GM03348 (cell line): ENCODE measurements around the gene FHIT.

ENCODE experiments used
- DNase-seq: peaks from one replicate; pipeline ENCODE4 v3.0.0; 2012; ENCODE audit warnings: low spot score

The FHIT gene

DNA sequence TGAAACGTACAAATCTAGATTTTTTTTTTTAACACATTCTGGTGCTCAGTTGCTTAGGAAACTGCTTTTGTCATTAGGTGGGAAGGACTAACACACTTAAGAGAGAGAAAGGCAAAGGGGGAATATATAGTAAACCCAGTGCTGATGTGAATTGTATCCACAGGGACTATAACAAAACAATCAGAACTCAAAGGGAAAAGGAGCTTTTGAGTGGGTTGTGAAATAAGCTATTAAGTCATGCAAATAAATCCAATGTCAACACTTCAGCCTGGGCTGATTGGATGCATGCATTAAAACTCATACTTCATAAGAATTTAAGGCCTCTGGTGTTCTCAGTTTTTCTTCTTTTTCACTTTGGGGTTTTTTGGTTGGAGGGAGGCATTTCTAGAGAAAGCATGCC, 628.9 kb downstream of the FHIT start:
- no peak for DNase-seq

DNA sequence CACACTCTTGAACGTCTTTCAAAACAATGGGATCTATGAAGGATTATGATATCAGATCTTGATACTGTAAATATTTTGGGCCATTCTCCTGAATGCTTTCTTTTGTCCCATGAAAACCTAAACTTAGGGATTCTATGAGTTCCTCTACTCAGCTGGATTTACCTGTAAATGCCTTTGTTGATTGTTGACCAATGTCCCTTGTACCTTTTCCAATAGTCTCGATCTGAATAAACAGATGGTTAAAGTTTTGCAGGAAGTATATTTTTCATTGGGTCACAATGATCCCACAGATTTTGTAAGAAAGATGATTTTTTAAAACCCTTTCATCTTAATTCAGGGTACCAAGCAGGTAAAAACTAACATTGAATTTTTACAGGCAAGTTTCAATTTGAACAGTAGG, 634.1 kb downstream of the FHIT start:
- no peak for DNase-seq

DNA sequence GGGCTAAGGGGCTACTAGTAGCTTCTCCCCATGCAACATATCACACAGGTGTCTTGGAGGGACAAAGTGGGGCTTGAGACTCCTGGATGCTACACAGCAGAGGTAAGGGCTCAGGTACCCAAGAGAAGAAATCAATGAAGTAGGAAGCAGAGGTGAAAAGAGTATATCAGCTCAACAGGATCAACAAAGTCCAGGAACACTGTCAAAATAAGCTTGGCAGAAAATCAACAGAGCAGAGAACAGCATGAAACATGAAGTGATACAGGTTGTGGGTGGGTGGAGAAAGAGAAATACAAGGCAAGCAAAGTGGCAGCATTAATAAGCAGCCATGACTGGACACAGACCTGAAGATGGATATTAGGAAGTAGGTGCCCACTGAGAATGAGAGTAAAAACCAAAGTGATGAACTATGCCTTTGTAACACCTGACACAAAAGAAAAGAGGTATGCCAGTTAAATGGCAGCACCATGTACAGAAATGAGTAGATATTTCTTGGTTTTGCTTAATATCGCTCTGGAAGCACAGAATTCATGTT, 637.4 kb downstream of the FHIT start:
- no peak for DNase-seq

DNA sequence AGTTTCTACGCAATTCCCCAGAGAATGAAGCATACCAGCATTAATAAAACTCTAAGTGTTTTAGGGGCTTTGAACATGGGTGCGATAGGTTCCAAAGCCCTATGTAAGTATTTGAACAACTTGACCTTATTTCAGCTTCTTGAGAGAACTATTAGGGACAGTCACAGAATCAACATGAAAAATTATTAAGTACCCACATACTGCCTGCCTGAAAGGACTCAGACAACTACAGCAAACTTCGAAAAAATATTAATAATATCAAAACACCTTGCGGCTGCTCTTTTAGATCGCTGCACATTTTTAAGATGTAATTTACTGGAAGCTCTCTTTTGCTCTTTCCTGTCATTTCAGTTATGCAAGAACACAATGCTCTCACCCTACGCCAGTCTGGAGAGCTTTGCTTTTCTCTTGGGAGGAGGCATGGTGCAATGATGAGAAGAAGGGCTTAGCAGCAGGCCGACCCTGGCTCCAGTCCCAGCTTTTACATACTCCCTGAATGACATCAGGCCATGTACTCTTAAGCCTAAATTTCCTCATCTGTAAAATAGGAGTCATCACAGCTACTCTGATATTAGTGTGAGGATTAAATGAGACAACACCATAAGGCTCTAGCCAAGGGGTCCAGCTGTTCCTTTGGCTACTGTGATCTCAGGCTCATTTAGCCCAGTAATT, 640.7 kb downstream of the FHIT start:
- DNase-seq, result peak; percentile 83

DNA sequence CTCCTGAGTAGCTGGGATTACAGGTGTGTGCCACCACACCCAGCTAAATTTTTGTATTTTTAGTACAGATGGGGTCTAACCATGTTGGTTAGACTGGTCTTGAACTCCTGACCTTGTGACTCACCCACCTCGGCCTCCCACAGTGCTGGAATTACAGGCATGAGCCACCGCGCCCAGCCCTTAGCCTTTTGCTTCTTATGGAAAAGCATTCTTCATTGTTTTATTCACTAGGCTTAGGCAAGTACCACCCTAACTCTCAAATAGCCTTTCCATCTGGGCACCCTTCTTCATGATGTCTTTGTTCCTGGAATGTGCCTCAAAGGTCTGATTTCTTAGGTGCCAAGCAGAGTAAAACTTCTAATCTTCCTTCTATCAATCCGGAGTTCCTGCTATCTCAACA, 641.8 kb downstream of the FHIT start:
- no peak for DNase-seq

DNA sequence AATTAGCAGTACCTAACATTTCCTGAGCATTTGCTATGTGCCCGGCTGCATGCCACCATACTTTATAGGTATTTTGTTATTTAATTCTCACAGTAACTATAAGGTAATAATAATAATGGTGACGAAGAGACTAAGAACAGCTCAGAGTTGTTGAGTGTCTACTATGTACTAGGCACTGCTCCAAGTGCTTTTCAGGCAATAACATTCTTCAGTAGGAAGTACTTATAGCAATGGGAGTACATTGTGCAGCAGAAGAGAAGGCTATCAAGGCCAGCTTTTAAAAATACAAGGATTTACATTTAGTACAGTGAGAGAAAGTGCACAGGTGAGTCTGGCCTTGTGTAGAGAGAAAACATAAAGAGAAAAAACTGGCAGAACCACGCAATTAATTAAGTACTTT, 647.4 kb downstream of the FHIT start:
- no peak for DNase-seq

DNA sequence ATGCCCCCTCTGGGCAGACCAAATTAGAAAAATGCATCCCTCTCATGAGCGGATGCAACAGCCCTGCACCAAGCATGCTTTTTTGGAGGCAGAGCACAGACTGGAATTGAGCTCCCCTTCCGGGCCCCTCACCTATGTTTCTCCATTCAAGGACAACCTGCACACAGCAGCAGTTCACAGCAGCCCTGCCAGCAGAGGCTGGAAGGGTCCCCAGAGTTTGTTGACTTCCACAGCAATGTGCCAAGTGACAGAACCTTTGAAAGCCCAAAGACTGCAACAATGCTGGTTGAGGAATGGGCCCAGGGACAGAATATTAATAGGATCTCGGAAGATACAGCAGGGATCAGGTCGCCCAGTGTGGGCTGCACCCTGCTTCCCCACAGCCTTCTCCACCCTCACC, 650.4 kb downstream of the FHIT start:
- DNase-seq, result no peak

DNA sequence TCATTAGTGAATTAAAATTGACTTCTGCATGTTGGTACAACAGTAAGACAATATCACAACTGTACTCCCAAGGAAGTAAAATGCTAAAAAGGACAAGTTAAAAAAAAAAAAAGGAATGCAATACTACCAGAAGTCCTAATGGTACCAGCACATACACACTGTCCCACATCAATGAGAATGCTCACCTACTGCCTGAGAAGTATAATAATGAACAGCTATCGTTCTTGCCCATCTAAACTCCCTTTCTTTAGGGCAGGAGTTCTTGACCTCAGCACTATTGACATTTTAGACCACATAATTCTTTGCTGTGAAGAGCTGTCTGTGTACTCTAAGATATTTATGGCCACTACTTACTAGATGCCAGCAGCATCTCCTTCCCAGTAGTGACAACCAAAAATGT, 651.7 kb downstream of the FHIT start:
- no peak for DNase-seq

DNA sequence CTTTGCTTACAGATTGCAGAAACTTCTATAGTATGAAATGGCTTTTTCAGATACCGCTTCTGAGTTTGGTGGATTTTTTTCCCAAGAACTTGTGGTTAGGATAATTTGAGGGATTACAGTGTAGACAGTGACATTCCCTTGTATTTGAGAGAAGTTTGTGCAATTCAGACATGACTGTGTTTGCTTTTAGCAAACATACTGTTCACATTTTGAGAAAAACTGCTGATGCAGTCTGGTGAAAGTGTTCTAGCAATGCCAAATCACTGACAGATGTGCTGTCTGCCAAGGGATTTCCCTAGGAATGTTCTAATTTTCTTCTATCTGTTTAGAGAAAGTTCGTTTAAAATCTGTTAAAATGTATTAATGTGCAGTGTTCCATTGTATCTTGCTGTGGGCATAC, 652.6 kb downstream of the FHIT start:
- DNase-seq, result peak; percentile 20

DNA sequence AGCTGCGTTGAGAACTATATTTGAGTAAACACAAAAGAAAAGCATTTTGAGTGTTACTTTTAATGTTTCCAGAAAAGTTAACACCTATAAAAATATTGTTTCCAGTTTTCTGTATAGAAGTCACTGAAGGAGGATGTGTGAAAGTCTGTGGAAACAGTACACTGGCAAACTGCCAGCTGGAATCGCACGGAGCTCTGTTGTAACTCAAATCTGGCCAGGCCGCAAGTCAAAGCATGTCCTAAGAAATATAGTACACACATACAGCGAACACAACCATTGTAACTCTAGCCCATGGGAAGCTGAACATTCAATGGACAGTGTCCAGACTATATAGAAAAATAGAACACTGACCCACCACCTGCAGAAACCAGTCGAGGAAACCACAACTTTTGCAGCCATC, 657.2 kb downstream of the FHIT start:
- DNase-seq, result no peak

DNA sequence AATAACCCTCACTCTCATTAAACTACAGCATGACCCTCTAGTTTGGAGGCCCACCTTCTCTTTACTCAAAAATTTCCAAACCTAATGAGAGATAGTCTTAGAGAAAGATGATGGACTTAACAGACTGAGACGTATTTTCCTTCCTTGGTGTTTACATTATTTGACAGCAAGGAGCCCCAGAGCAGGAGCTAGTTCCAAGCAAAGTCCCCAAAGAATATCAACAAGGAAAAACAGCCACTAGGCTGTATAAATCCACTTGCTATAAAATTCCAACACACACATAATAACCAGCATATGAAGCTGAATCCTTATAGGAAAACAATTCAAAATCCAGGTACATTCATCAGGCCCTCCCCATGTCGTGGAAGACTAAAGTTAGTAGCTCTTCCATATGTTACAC, 660.0 kb downstream of the FHIT start:
- no peak for DNase-seq

DNA sequence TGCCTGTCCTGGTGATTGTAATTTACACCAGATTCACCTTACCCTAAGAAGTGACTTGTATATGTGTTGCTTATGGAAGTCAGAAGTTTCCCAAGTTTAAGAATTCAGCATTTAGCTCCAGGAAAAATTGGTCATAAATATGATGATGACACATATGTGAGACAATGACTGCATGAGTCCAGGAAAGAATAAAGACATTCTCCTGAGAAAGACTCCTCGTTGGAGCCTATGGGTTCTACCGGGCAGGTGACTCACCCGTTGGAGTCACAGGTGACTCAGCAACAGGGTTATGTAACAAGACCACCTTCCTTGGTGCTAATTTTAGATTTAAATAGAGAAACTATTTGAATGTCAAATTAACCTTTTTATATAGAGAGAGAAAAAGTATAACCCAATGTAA, 662.4 kb downstream of the FHIT start:
- DNase-seq, result no peak

DNA sequence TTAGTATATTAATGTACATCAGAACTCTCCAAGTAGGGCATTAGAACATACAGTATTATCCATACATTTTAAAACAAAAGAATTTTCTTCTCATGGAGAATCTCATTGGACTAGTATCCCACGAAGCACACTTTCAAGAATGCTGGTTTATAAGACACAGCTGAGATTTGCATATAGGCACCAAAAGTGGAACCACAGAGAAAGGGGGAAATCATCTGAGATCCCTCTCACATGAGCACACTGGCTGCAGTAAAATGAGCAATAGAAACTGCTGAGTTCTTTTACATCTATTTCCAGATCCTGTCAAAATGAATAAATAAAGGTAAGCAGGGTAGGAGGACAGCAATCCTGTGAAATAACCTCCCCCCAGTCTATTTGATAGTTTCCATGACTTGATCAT, 665.3 kb downstream of the FHIT start:
- DNase-seq, result no peak

DNA sequence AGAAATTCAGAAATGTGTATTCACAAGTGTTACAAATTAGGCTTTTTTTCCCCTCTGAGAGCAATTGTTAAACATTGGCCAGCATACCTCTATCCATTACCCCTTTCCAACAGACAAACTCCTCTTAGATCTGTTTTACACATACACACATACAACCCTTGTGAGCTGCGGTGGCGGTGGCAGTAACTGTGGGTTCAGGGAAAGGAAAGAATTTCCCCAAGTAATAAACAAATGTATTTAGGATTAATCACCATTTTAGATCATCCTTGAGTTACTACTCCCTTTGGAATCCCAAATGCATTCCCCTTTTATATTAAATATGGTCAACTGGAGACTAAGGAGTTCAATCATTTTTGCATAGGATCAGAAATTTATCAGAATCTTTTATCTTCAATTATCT, 667.0 kb downstream of the FHIT start:
- DNase-seq, result peak; percentile 11

DNA sequence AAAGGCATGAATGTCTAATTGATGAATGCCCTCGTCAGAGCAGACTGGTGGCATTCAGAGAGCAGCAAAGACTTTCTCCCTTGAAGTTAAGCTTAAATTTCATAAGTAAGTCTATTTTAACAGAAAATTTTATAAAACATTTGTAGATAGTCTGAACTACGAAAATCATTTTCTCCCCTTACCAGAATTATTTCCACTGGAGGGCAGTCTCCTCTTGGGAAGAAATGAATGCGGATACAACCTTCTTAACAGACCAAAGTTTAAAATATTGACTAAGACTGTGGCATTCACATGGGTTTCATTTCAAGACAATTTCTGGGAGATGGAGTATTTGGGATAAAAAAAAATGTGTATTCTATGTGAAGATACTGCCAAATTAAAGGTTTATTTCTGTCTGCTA, 669.0 kb downstream of the FHIT start:
- DNase-seq, result peak; percentile 6

DNA sequence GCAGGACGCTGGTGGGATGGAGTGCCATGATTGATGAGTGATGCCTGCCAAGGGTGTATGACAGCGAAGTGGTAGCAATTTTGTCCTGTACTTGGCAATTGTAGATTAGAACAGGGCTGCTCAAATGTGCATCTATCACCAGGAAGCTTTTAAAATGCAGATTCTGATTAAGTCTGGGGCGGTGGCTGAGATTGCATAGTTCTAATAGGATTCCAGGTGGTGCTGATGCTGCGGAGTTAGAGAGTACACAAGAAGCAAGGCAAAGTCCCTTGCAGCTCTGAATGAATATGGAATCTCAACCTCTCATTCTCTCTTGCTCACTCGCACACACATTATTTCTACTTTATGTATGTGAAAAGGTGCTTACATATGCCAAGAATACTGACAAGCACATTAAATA, 670.4 kb downstream of the FHIT start:
- DNase-seq, result no peak

DNA sequence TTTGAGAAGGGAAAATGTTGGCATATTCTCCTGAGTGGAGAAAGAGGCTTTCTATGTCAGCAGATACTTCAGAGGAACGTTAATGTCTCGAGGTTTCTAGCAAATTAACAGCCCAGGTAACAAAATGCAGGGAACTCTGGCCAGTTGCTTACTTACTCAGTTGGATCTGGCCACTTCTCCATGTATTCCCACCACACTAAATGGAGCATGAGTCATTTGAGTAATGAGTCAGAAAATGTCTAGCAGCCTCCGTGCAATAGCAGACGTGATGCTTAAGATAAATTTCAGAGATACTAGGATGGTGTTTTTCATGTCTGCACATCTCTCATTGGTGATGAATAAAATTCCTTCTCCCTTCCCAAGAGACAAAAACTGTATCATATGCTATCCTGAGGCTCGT, 671.5 kb downstream of the FHIT start:
- DNase-seq, result peak; percentile 76

DNA sequence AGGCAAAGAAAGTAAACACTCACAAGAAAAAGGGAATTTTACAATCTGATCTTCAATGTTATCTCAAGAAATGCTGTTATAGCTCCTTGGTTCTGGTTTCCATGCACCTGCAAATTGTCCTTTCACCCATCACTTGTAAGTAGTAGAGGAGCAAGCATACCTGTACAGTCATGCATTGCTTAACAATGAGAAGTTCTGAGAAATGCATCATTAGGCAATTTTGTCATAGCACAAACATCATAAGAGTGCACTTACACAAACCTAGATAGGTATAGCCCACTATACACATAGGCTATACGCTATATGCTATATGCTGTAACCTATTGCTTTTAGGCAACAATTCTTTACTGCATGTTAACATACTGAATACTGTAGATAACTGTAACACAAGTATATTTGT, 672.3 kb downstream of the FHIT start:
- no peak for DNase-seq

DNA sequence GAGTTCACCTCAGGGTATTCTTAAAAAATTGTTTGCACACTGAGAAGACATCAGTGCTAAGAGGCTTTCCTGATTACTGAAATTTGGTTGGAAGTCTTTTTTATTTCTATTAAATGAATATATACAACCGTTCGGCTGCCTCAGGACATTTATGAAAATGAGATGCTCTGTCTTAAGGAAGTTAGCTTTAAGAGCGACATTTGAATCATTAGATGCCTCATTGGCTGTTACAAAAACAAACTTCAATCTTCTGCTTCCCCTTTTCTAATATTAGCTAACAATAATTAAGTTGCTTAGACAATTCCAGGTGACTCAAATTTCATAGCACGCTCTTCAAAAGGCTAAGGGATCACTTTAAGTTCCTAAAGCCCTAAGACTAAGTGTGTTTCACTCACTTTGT, 673.7 kb downstream of the FHIT start:
- DNase-seq, result no peak

DNA sequence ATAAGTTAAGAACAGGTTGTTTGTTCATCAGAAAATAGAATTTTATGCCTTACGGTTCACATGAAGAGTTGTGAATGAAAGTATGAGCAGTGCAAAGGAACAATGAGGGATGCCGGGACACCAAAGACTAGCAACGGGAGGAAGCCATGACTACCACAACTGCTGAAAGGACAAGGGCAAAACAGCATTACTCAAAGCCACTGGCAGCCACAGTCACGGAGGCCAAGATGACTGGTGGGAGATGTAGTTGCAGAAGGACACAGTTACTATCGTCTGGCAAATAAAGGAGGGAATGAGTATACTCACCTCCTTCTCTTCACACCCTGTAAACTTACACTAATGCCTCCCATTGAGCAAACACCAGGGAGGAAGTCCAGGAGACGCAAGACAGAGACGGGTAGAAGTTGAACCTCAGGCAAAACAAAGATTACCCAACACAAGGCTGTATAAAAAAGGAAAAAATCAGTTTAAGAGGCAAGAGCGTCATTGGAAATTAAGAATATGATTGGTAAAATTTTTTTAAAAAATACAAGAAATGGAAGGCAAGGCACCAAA, 675.5 kb downstream of the FHIT start:
- no peak for DNase-seq

DNA sequence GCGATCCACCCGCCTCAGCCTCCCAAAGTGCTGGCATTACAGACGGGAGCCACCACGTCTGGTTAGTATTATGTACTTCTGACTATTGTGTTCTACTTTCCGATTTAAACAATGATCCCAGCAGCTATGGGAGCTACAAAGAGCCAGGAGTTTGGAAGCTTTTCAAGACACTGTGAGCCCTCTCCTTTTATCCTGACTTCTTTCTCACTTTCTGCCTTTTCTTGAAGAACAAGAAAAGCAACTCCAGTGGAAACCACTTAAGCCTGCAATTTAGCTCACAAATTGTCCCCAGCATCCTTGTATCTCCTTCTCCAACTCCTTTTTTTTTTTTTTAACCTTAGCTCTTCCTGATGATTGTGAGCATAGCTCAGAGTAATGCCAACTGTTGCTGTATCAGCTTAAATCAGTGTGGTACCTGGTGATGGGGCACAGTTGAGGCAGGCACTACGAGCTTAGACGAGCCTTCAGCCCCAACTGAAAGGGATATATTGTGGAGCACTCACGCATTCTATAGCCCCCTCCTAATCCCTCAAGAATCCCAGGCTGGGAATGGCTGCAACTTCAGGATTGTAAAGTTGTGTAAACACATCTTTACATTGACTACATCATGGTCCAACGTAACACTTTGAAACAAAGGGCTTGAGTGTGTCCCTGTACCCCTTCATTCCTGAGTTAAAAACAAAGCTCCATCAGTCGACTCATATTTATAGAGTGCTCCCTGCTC, 677.0 kb downstream of the FHIT start:
- DNase-seq, result no peak

DNA sequence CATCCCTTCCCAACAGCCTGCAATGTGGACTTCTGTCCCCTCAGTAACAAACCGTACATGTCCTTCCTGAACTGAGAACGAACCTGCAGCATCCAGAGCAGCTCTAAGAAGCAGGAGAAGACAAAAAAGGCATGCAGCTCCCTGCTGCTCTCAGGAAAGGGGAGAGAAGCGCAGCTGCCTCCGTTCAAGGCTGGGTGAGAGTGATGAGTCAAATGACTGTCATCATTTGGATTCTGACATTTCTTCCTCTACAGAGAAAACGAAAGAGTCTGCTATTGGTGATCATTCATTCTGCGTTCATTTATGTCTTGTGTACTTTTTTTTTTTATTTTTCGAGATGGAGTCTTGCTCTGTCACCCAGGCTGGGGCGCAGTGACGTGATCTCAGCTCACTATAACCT, 677.8 kb downstream of the FHIT start:
- peak; percentile 62 for DNase-seq

DNA sequence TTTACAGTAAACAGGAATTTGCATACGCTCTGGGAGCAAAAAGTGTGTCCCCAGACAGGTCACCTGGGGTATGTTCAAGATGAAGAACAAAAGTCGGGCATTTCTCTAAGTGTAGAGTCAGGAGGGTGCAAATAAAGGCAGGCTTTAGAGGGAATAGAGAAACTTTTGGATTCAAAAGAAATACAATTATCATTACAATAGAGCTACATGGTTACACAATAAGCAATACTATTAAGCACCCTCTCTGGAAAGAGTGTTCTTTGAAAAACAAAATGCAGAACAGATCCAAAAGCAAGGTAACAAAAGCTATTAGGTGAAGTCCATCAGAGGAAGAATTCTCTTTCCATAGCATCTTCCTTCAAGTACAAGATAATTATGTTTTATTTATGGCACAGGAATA, 679.7 kb downstream of the FHIT start:
- no peak for DNase-seq

DNA sequence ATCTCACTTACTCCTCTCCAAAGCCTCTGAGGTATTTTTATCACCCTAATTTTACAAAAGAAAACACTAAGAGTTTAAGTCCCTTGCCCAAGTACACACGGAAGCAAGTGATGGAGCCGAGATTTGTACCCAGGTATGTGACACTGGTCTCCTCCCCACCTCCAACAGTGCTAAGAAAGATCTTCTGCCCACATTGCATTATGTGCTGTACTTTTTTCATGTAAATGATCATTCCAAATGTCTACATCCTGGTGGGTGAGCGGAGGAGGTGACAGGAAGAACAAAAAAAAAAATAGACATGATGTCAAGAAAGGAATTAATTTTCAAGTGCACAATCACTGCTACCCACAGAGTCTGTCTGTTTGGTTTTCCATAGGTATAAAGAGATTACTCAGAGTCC, 694.1 kb downstream of the FHIT start:
- no peak for DNase-seq
